Measurements from ENCODE around the gene FAM83G. TPM values are rescaled to one million over a fixed set of nuclear protein-coding genes. Genes with fewer than 3 reads are reported as not detected.

Gene FAM83G
- total RNA-seq, 1 donor from 2014 or later = 12.9 TPM

DNA sequence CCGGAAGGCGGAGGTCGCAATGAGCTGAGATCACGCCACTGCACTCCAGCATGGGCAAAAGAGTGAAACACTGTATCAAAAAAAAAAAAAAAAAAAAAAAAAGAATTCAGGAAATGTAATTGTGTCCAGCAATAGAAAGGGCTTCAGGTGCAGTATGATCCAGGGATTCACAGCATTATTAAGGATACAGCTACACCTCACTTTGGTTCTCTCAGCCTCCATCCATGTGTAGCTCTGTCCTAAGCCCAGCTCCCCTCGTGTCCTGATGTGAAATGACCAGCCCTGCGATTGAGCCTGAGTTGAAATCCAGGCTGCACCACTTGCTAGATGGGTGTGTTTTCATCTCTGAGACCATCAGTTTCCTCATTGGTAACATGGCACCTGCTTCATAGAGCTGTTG lies 49.6 kb downstream of the FAM83G start:
- no peaks in the 10 kb centered on the region for H3K9me3 Mint-ChIP-seq (ENCODE audit: unreplicated experiment)
- Histone ChIP-seq H3K9ac (ENCODE audit: low read length) (no peak overlapping the region), H3K79me2 (ENCODE audit: insufficient read depth, low read length) (no peaks in the 10 kb centered on the region), H3K4me3 (ENCODE audit: insufficient read depth, low read depth, low read length) (no peak overlapping the region), H2AFZ (ENCODE audit: low read depth, low read length) (no peak overlapping the region), H3K27ac (ENCODE audit: low read depth, low read length) (no peak overlapping the region), H4K20me1 (ENCODE audit: insufficient read depth, low read length) (no peaks in the 10 kb centered on the region), H3K4me2 (ENCODE audit: low read length) (no peak overlapping the region), H3K27me3 (ENCODE audit: insufficient read depth, low read length) (peaks cover 4% of the 10 kb centered on the region), H3K9me3 (ENCODE audit: insufficient read depth, low read depth, low read length) (no peaks in the 10 kb centered on the region), H3K36me3 (ENCODE audit: insufficient read depth, low read length) (no peaks in the 10 kb centered on the region), H3K4me1 (ENCODE audit: insufficient read depth, low read length) (peaks cover 4% of the 10 kb centered on the region)
- no peaks in the 10 kb centered on the region for H3K4me1 Mint-ChIP-seq (ENCODE audit: low read depth, unreplicated experiment)
- H3K36me3 Mint-ChIP-seq (ENCODE audit: low read depth, unreplicated experiment) = no peaks in the 10 kb centered on the region
- peaks cover 16% of the 10 kb centered on the region for H3K27me3 Mint-ChIP-seq (ENCODE audit: low read depth, unreplicated experiment)
- no peak overlapping the region for H3K4me3 Mint-ChIP-seq (ENCODE audit: unreplicated experiment)
- no peak for FAIRE-seq
- H3K27ac Mint-ChIP-seq (ENCODE audit: unreplicated experiment) = no peak overlapping the region
- TF ChIP-seq CTCF (IDR thresholded peaks at IDR 0.05; ENCODE audit: insufficient read depth, low read depth, low read length) (no peak), EZH2 (IDR thresholded peaks at IDR 0.05; ENCODE audit: insufficient read depth, low read length) (no peak)
- DNase-seq (ENCODE audit: low read depth) = no peak

DNA sequence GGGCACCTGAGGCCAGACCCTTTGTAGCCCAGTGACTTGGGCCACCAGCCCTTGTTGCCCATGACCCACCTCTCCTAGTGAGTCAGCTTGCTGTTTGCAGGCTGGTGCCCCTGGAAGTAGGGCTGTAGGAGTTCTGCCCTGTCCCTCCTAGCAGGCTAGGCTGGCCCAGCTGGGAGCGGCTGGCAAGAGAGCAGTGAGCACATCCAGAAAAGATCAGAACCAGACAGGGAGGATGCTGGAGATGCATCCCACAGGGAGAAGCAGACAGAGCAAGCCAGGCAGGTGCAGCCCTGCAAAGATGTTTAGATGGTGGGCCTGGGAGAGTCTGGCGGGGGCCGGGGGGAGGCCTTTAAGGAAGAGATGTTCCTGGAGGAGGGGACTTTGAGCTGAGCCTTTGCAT lies 50.2 kb downstream of the FAM83G start:
- no peaks in the 10 kb centered on the region for H3K9me3 ChIP-seq (ENCODE audit: insufficient read depth, low read depth, low read length)
- H3K9ac ChIP-seq (ENCODE audit: low read length) = no peak overlapping the region
- H4K20me1 ChIP-seq (ENCODE audit: insufficient read depth, low read length) = no peaks in the 10 kb centered on the region
- H3K36me3 ChIP-seq (ENCODE audit: insufficient read depth, low read length) = no peaks in the 10 kb centered on the region
- Mint-ChIP-seq H3K4me3 (ENCODE audit: unreplicated experiment) (no peak overlapping the region), H3K36me3 (ENCODE audit: low read depth, unreplicated experiment) (no peaks in the 10 kb centered on the region), H3K9me3 (ENCODE audit: unreplicated experiment) (no peaks in the 10 kb centered on the region), H3K27ac (ENCODE audit: unreplicated experiment) (peak overlapping the region; percentile 5), H3K27me3 (ENCODE audit: low read depth, unreplicated experiment) (peaks cover 19% of the 10 kb centered on the region), H3K4me1 (ENCODE audit: low read depth, unreplicated experiment) (no peaks in the 10 kb centered on the region)
- no peak overlapping the region for H3K4me3 ChIP-seq (ENCODE audit: insufficient read depth, low read depth, low read length)
- no peaks in the 10 kb centered on the region for H3K79me2 ChIP-seq (ENCODE audit: insufficient read depth, low read length)
- no peak overlapping the region for H2AFZ ChIP-seq (ENCODE audit: low read depth, low read length)
- no peak overlapping the region for H3K27ac ChIP-seq (ENCODE audit: low read depth, low read length)
- TF ChIP-seq EZH2 (IDR thresholded peaks at IDR 0.05; ENCODE audit: insufficient read depth, low read length) (no peak), CTCF (IDR thresholded peaks at IDR 0.05; ENCODE audit: insufficient read depth, low read depth, low read length) (no peak)
- no peak for DNase-seq (ENCODE audit: low read depth)
- peaks cover 2% of the 10 kb centered on the region for H3K4me1 ChIP-seq (ENCODE audit: insufficient read depth, low read length)
- peaks cover 8% of the 10 kb centered on the region for H3K27me3 ChIP-seq (ENCODE audit: insufficient read depth, low read length)
- no peak for FAIRE-seq
- no peak overlapping the region for H3K4me2 ChIP-seq (ENCODE audit: low read length)

GRCh38 chr17:18953231-18953728 lies 51.3 kb downstream of the FAM83G start:
- Histone ChIP-seq H3K27ac (ENCODE audit: low read depth, low read length) (no peak overlapping the region), H3K4me1 (ENCODE audit: insufficient read depth, low read length) (no peaks in the 10 kb centered on the region), H3K4me2 (ENCODE audit: low read length) (no peak overlapping the region), H3K9ac (ENCODE audit: low read length) (no peak overlapping the region), H3K36me3 (ENCODE audit: insufficient read depth, low read length) (no peaks in the 10 kb centered on the region), H3K79me2 (ENCODE audit: insufficient read depth, low read length) (no peaks in the 10 kb centered on the region), H3K4me3 (ENCODE audit: insufficient read depth, low read depth, low read length) (no peak overlapping the region), H3K27me3 (ENCODE audit: insufficient read depth, low read length) (peaks cover 9% of the 10 kb centered on the region), H4K20me1 (ENCODE audit: insufficient read depth, low read length) (no peaks in the 10 kb centered on the region), H2AFZ (ENCODE audit: low read depth, low read length) (no peak overlapping the region), H3K9me3 (ENCODE audit: insufficient read depth, low read depth, low read length) (no peaks in the 10 kb centered on the region)
- TF ChIP-seq CTCF (IDR thresholded peaks at IDR 0.05; ENCODE audit: insufficient read depth, low read depth, low read length) = no peak
- no peak for TF ChIP-seq EZH2 (IDR thresholded peaks at IDR 0.05; ENCODE audit: insufficient read depth, low read length)
- Mint-ChIP-seq H3K27me3 (ENCODE audit: low read depth, unreplicated experiment) (peaks cover 19% of the 10 kb centered on the region), H3K4me3 (ENCODE audit: unreplicated experiment) (no peak overlapping the region), H3K27ac (ENCODE audit: unreplicated experiment) (no peak overlapping the region), H3K4me1 (ENCODE audit: low read depth, unreplicated experiment) (no peaks in the 10 kb centered on the region), H3K36me3 (ENCODE audit: low read depth, unreplicated experiment) (no peaks in the 10 kb centered on the region), H3K9me3 (ENCODE audit: unreplicated experiment) (no peaks in the 10 kb centered on the region)
- DNase-seq (ENCODE audit: low read depth) (no peak), FAIRE-seq (no peak)

All from astrocyte (in vitro differentiated cells and primary cell).